Stomach (tissue), 9 donors: Measurements from ENCODE around the gene FBXO17. TPM values are rescaled to one million over a fixed set of nuclear protein-coding genes. Genes with fewer than 3 reads are reported as not detected.
A peak's percentile ranks its signal among the peaks of the same experiment; 100 is the strongest.
"Not testable (repeated sequence)": the region's sequence is repeated elsewhere in the genome, so short reads cannot be mapped to it uniquely, and the experiment has no call there.

Experiments used
- DNase-seq, 2 donors: peaks; one replicate each; pipeline versions ENCODE4 v3.0.0 to v3.0.0-alpha.2; 2013 to 2019
- H3K27ac ChIP-seq, 5 donors: fragments of 200-600 bp in 4 of 5; sonication (generic) in 4 of 5; one replicate each; pipeline ENCODE4 v1.5.1; 2013 to 2019; ENCODE audit warnings: mild to moderate bottlenecking in 1 of 5, moderate library complexity in 1 of 5
- H3K27me3 ChIP-seq, 3 donors: fragments of 200-600 bp; sonication (generic); one replicate each; pipeline ENCODE4 v1.5.1; 2017 to 2019; ENCODE audit warnings: mixed run types in 1 of 3
- H3K36me3 ChIP-seq, 4 donors: fragments of 200-600 bp; sonication (generic); 1 replicate in 3 of 4; 2 replicates in 1 of 4; pipeline ENCODE4 v1.5.1; 2016 to 2019
- H3K4me1 ChIP-seq, 4 donors: fragments of 200-600 bp; sonication (generic); one replicate each; pipeline ENCODE4 v1.5.1; 2016 to 2019
- H3K4me3 ChIP-seq, 4 donors: fragments of 200-600 bp; sonication (generic) in 3 of 4; one replicate each; pipeline ENCODE4 v1.5.1; 2016 to 2019; ENCODE audit warnings: mild to moderate bottlenecking in 1 of 4
- H3K9me3 ChIP-seq, 4 donors: fragments of 200-600 bp; sonication (generic); one replicate each; pipeline ENCODE4 v1.5.1; 2016 to 2019
- EP300 ChIP-seq: sonication (generic); formaldehyde crosslinking; IDR thresholded peaks from one replicate; pipeline ENCODE4 v1.6.1; 2017; ENCODE audit warnings: antibody characterized with exemption
- POLR2A ChIP-seq, 4 donors: fragments of 450-650 bp; IDR thresholded peaks; one replicate each; pipeline ENCODE4 v1.6.1; 2016; ENCODE audit warnings: antibody characterized with exemption in 4 of 4, control low read depth in 2 of 4, mild to moderate bottlenecking in 1 of 4, moderate library complexity in 1 of 4
- POLR2AphosphoS5 ChIP-seq, 3 donors: sonication (generic); formaldehyde crosslinking; IDR thresholded peaks; one replicate each; pipeline ENCODE4 v1.6.1; 2016; ENCODE audit warnings: antibody characterized with exemption in 3 of 3
- WGBS, 5 donors: extraction: QIAGEN DNeasy Blood & Tissue Kit in 3 of 5; methylation state at CpG; one replicate each; pipeline versions ENCODE4 v1.1.5 to v1.1.7; 2013 to 2018; 5-methylcytosine and 5-hydroxymethylcytosine counted together
- intact Hi-C: fragments of 100-400 bp; cut with DNase I; formaldehyde crosslinking; loops from one replicate; pipeline ENCODE4 v1.15.1; 2023; ENCODE audit warnings: low total_unique reads
- polyA plus RNA-seq, 3 donors: library from polyadenylated mRNA; stranded (reverse); fragments of 200-250 nt; gene quantifications; one replicate each; pipeline ENCODE4 v1.2.3, GENCODE V29; 2013
- total RNA-seq, 5 donors: library from RNA; depleted of rRNA; stranded (reverse); fragments of >200 nt; gene quantifications; one replicate each; pipeline versions ENCODE4 v1.1.0 to v1.2.3, GENCODE V29; 2014 to 2016
- TF ChIP-seq, protein P1 (sequence below), 7 experiments: fragments of 450-650 bp in 4 of 7; fragments of 200-600 bp in 3 of 7; sonication (generic) in 3 of 7; IDR thresholded peaks; one replicate each; pipeline ENCODE4 v1.5.1; 2016 to 2019; ENCODE audit warnings: antibody characterized with exemption in 7 of 7, control low read depth in 2 of 7, mild to moderate bottlenecking in 1 of 7
- donor health status: healthy with polysubstance abuse.
- donor health status: Bipolar disorder and iron deficiency.
- donor health status: healthy.

Gene FBXO17
- total and polyA plus RNA-seq, 8 donors, result 1.8 to 19.1 (median 6.6) TPM; not detected in 1

DNA sequence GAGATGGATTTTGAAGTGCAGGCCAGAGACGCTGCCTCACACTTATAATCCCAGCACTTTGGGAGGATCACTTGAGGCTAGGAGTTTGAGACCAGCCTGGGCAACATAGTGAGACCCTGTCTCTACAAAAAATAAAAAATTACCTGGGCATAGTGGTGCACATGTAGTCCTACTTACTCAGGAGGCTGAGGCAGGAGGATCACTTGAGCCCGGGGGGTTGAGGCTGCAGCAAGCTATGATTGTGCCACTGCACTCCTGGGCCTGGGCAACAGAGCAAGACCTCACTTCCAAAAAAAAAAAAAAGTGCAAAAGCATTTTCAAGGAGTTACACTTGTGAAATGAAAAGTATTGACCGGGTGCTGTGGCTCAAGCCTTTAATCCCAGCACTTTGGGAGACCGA, 27.6 kb upstream of the FBXO17 start:
- intact Hi-C loops, result no loop called here
- H3K27ac ChIP-seq, result no peak overlapping the region
- WGBS, 5 donors, result 66 to 86% (median 83%) methylated on average over 4 of the region's 4 CpGs
- TF ChIP-seq POLR2A (IDR thresholded peaks at IDR 0.05), result no peak
- TF ChIP-seq, protein P1, sequence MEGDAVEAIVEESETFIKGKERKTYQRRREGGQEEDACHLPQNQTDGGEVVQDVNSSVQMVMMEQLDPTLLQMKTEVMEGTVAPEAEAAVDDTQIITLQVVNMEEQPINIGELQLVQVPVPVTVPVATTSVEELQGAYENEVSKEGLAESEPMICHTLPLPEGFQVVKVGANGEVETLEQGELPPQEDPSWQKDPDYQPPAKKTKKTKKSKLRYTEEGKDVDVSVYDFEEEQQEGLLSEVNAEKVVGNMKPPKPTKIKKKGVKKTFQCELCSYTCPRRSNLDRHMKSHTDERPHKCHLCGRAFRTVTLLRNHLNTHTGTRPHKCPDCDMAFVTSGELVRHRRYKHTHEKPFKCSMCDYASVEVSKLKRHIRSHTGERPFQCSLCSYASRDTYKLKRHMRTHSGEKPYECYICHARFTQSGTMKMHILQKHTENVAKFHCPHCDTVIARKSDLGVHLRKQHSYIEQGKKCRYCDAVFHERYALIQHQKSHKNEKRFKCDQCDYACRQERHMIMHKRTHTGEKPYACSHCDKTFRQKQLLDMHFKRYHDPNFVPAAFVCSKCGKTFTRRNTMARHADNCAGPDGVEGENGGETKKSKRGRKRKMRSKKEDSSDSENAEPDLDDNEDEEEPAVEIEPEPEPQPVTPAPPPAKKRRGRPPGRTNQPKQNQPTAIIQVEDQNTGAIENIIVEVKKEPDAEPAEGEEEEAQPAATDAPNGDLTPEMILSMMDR (IDR thresholded peaks at IDR 0.05), result no peak
- TF ChIP-seq EP300, result no peak
- no peak for TF ChIP-seq POLR2AphosphoS5 (IDR thresholded peaks at IDR 0.05)
- no peak for DNase-seq
- no peaks in the 10 kb centered on the region for H3K4me1 ChIP-seq
- H3K9me3 ChIP-seq, result no peaks in the 10 kb centered on the region
- H3K36me3 ChIP-seq, result no peaks in the 10 kb centered on the region
- no peaks in the 10 kb centered on the region for H3K27me3 ChIP-seq
- no peak overlapping the region for H3K4me3 ChIP-seq

DNA sequence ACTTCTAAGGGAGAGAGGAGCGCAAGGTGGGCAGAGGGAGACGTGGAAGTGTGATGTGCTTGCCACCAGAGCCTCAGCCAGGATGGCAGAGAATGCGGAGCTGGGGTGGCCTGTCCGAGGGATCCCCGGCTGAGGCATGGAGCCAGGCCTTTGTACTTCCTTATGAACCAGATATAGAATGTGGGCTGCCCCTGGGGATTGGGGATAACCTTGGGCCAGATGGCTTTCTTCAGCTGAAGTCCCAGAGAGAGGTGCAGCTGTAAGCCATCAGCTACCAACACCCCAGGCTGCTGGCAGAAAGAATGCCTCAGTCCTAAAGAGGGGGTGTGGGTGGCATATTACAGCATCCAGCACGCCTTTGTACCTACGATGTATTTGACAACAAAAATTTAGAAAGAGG, 25.5 kb upstream of the FBXO17 start:
- Histone ChIP-seq H3K4me1 (peaks cover 0 to 3% (median 0%) of the 10 kb centered on the region in 4 donors), H3K27me3 (no peaks in the 10 kb centered on the region), H3K4me3 (no peak overlapping the region), H3K27ac (no peak overlapping the region), H3K36me3 (no peaks in the 10 kb centered on the region), H3K9me3 (no peaks in the 10 kb centered on the region)
- intact Hi-C loops, result no loop called here
- WGBS, 5 donors, result 57 to 76% (median 70%) methylated on average over 7 of the region's 7 CpGs
- peak in 1 of 2 donors; percentile 4 for DNase-seq
- no peak for TF ChIP-seq POLR2AphosphoS5 (IDR thresholded peaks at IDR 0.05)
- TF ChIP-seq, protein P1 (IDR thresholded peaks at IDR 0.05), result no peak
- TF ChIP-seq POLR2A (IDR thresholded peaks at IDR 0.05), result no peak
- TF ChIP-seq EP300, result no peak

DNA sequence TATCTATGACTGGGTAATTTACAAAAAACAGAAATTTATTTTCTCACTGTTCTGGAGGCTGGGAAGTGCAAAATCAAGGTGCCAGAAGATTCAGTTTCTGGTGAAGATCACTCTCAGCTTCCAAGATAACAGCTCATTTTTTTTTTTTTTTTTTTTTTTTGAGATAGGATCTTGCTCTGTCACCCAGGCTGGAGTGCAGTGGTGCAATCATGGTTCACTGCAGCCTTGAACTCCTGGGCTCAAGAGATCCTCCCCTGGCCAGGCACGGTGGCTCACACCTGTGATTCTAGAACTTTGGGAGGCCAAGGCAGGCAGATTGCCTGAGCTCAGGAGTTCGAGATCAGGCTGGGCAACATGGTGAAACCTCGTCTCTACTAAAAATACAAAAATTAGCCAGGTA, 22.0 kb upstream of the FBXO17 start:
- H3K9me3 ChIP-seq, DNase-seq, H3K27ac ChIP-seq, H3K36me3 ChIP-seq, H3K4me3 ChIP-seq, H3K27me3 ChIP-seq, intact Hi-C loops, H3K4me1 ChIP-seq: not testable (repeated sequence)
- WGBS, 5 donors, result 85 to 95% (median 88%) methylated on average over 2 to 3 of the region's 3 CpGs

DNA sequence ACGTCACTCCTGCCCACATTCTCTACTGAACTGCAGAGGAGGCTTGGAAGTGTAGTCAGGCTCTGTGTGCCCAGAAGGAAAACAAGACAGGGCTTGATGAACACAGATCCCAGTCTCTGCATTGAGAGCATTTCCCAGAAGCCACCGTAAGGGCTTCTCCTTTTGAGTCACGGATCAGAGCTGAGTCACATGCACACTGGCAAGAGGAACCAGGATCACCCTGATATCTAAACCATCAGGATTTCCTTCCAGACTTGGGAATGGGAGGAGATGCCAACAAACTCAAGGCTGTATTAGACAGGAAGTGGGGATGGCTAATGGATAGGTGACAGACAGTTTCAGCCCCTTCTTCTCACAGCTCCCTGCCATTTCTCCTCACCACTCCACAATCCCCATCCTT, 17.7 kb upstream of the FBXO17 start:
- Histone ChIP-seq H3K36me3 (no peaks in the 10 kb centered on the region), H3K27me3 (peaks cover 0 to 5% (median 0%) of the 10 kb centered on the region in 3 donors), H3K4me3 (no peak overlapping the region), H3K27ac (no peak overlapping the region), H3K9me3 (no peaks in the 10 kb centered on the region), H3K4me1 (peaks cover 0 to 9% (median 2%) of the 10 kb centered on the region in 4 donors)
- TF ChIP-seq POLR2AphosphoS5 (IDR thresholded peaks at IDR 0.05) (no peak), EP300 (no peak)
- DNase-seq, result no peak
- 47 to 67% (median 58%) methylated on average over 3 of the region's 3 CpGs for WGBS, 5 donors
- intact Hi-C loops, result no loop called here

DNA sequence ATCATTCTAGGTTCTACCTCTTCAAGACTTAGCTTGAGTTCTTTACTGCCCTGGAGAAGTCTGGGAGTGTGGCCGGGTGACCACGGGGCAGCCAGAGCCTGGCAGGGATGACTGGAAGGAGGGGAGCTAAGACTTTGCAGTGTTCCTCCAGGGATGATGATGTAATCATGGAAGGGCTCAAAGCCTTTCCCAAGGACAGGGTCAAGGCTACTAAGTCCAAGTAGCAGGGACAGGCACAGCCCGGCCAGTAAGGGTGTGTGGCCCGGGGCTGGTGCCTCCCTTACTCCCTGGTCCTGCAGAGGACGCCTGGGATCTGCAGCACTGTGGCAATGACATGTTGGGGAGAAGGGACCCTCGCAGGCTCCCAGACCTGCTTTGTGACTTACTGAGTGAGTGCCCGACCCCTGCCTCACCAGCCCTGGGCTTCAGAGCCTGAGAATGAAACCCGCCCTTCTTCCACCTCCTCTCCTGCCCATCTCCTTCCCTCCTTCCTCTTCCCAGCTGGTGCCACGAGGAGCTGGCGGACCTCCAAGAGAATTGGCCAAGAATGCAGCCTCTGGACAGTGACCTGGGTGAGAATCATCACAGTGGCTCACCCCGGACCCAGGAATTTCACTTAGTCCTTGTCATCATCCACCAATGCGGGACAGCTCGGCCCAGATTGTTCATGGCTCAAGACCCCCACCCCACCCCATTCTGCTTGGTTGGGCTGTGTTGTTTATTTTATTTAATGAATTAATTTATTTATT, 15.6 kb upstream of the FBXO17 start:
- Histone ChIP-seq H3K27me3 (peaks cover 0 to 9% (median 0%) of the 10 kb centered on the region in 3 donors), H3K4me3 (no peak overlapping the region), H3K9me3 (no peaks in the 10 kb centered on the region), H3K27ac (no peak overlapping the region), H3K36me3 (no peaks in the 10 kb centered on the region), H3K4me1 (peaks cover 0 to 7% (median 2%) of the 10 kb centered on the region in 4 donors)
- intact Hi-C loops, result no loop called here
- TF ChIP-seq EP300, result no peak
- TF ChIP-seq, protein P1 (IDR thresholded peaks at IDR 0.05), result no peak
- TF ChIP-seq POLR2AphosphoS5 (IDR thresholded peaks at IDR 0.05), result no peak
- no peak for TF ChIP-seq POLR2A (IDR thresholded peaks at IDR 0.05)
- 72 to 82% (median 74%) methylated on average over 11 to 13 of the region's 13 CpGs for WGBS, 5 donors
- no peak for DNase-seq

DNA sequence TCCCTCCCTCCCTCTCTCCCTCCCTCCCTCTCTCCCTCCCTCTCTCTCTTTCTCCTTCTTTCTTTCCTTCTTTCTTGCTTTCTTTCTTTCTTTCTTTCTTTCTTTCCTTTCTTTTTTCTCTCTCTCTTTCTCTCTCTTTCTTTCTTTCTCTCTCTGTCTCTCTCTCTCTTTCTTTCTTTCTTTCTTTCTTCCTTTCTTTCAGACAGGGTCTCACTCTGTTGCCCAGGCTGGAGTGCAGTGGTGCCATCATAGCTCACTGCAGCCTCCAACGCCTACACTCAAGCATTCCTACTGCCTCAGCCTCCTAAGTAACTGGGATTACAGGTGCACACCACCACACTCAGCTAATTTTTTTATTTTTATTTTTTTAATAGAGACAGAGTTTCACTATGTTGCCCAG, 14.1 kb upstream of the FBXO17 start:
- intact Hi-C loops, H3K36me3 ChIP-seq, H3K4me3 ChIP-seq, H3K4me1 ChIP-seq, DNase-seq, H3K9me3 ChIP-seq, H3K27ac ChIP-seq: not testable (repeated sequence)
- 66 to 91% (median 85%) methylated on average over 1 of the region's 1 CpG for WGBS, 5 donors
- H3K27me3 ChIP-seq, result peaks cover 0 to 14% (median 0%) of the 10 kb centered on the region in 3 donors
